Measurements from ENCODE around the gene ZFAND2B. TPM values are rescaled to one million over a fixed set of nuclear protein-coding genes. Genes with fewer than 3 reads are reported as not detected.

ZFAND2B gene
- total RNA-seq, 1 experiment from 2014 or later = 16.4 TPM

DNA sequence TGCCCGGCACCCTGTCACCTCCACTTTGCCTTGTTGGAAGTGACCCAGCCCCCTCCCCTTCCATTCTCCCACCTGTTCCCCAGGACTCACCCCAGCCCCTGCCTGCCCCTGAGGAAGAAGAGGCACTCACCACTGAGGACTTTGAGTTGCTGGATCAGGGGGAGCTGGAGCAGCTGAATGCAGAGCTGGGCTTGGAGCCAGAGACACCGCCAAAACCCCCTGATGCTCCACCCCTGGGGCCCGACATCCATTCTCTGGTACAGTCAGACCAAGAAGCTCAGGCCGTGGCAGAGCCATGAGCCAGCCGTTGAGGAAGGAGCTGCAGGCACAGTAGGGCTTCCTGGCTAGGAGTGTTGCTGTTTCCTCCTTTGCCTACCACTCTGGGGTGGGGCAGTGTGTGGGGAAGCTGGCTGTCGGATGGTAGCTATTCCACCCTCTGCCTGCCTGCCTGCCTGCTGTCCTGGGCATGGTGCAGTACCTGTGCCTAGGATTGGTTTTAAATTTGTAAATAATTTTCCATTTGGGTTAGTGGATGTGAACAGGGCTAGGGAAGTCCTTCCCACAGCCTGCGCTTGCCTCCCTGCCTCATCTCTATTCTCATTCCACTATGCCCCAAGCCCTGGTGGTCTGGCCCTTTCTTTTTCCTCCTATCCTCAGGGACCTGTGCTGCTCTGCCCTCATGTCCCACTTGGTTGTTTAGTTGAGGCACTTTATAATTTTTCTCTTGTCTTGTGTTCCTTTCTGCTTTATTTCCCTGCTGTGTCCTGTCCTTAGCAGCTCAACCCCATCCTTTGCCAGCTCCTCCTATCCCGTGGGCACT is 24.0 kb upstream of the ZFAND2B start:
- Histone ChIP-seq H3K27ac (ENCODE audit: insufficient read length, low read depth, low read length) (no peak overlapping the region), H2BK5ac (ENCODE audit: insufficient read length, low read length) (no peak overlapping the region), H4K8ac (replicated peaks; ENCODE audit: insufficient read length, low read depth, low read length) (no peak overlapping the region), H2BK15ac (ENCODE audit: low read depth, low read length) (no peak overlapping the region), H2AFZ (ENCODE audit: low read length) (no peak overlapping the region), H3K23me2 (ENCODE audit: insufficient read length, low read depth, low read length, poor library complexity, severe bottlenecking) (peaks cover 7% of the 10 kb centered on the region), H3K4me2 (ENCODE audit: insufficient read depth, insufficient read length, low read length) (no peak overlapping the region), H4K91ac (ENCODE audit: insufficient read length, low read depth, low read length) (no peak overlapping the region), H4K5ac (ENCODE audit: insufficient read length, low read depth, low read length) (no peak overlapping the region), H3K4ac (ENCODE audit: low read depth, low read length) (no peak overlapping the region), H3K18ac (ENCODE audit: insufficient read length, low read depth, low read length) (no peak overlapping the region), H2AK5ac (ENCODE audit: insufficient read length, low read length) (no peak overlapping the region), H3K9ac (ENCODE audit: extremely low read depth, insufficient read length, low read length) (no peak overlapping the region), H3K14ac (ENCODE audit: insufficient read depth, low read length) (no peak overlapping the region), H2BK20ac (ENCODE audit: low read depth, low read length, poor library complexity, severe bottlenecking) (no peak overlapping the region), H3K27me3 (ENCODE audit: insufficient read depth, low read length) (no peaks in the 10 kb centered on the region), H3K79me2 (ENCODE audit: insufficient read depth, low read length) (no peaks in the 10 kb centered on the region), H2BK120ac (ENCODE audit: low read depth, low read length, poor library complexity, severe bottlenecking) (no peak overlapping the region), H2BK12ac (ENCODE audit: insufficient read length, low read depth, low read length) (no peak overlapping the region), H3K56ac (ENCODE audit: insufficient read length, low read depth, low read length) (no peak overlapping the region), H3K9me3 (ENCODE audit: control insufficient read depth, low read depth, low read length) (no peaks in the 10 kb centered on the region), H3T11ph (ENCODE audit: low read length) (no peak overlapping the region), H4K20me1 (ENCODE audit: control insufficient read depth, insufficient read depth, insufficient read length) (no peaks in the 10 kb centered on the region), H3K79me1 (ENCODE audit: insufficient read depth, low read depth, low read length, poor library complexity, severe bottlenecking) (peaks cover 3% of the 10 kb centered on the region), H3K4me1 (ENCODE audit: insufficient read depth, low read length) (0 out of 2 replicates have a peak, but pooled peaks cover 3% of the 10 kb centered on the region), H3K23ac (ENCODE audit: insufficient read length, low read depth, low read length) (no peak overlapping the region)
- peaks cover 16 to 45% (median 34%) of the 10 kb centered on the region in 3 experiments for H3K36me3 Mint-ChIP-seq (ENCODE audit: insufficient read depth in 1 of 3, low read depth in 3 of 3)
- DNase-seq = no peak
- H3K27ac Mint-ChIP-seq = no peak overlapping the region
- H3K27me3 Mint-ChIP-seq (ENCODE audit: low read depth) = no peaks in the 10 kb centered on the region; the same call in 1 of the 2 replicates
- no CpG with 5 or more reads among the region's 8 CpGs for WGBS (ENCODE audit: extremely low coverage, insufficient read length, low lambda C conversion rate)
- peaks cover 9 to 10% of the 10 kb centered on the region in 2 experiments for H3K4me1 Mint-ChIP-seq
- TF ChIP-seq, protein P1, sequence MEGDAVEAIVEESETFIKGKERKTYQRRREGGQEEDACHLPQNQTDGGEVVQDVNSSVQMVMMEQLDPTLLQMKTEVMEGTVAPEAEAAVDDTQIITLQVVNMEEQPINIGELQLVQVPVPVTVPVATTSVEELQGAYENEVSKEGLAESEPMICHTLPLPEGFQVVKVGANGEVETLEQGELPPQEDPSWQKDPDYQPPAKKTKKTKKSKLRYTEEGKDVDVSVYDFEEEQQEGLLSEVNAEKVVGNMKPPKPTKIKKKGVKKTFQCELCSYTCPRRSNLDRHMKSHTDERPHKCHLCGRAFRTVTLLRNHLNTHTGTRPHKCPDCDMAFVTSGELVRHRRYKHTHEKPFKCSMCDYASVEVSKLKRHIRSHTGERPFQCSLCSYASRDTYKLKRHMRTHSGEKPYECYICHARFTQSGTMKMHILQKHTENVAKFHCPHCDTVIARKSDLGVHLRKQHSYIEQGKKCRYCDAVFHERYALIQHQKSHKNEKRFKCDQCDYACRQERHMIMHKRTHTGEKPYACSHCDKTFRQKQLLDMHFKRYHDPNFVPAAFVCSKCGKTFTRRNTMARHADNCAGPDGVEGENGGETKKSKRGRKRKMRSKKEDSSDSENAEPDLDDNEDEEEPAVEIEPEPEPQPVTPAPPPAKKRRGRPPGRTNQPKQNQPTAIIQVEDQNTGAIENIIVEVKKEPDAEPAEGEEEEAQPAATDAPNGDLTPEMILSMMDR (conservative IDR thresholded peaks at IDR 0.05) = no peak
- H3K4me3 Mint-ChIP-seq = no peak overlapping the region
- no peaks in the 10 kb centered on the region; a peak in 2 of 5 replicates for H3K9me3 Mint-ChIP-seq
